Stromal cell of bone marrow (primary cell): Measurements from ENCODE around the gene NCAPG2.

Experiments
- DNase-seq: peaks from one replicate; pipeline ENCODE4 v3.0.0-alpha.2; 2012; ENCODE audit warnings: low read depth

NCAPG2 gene

GRCh38 chr7:158733220-158733519 lies 28.6 kb upstream of the NCAPG2 start:
- no peak for DNase-seq

GRCh38 chr7:158732494-158733219 lies 28.1 kb upstream of the NCAPG2 start:
- no peak for DNase-seq

- no peak for DNase-seq
These were observed 27.2 kb upstream of the NCAPG2 start for GRCh38 chr7:158731761-158732160.

- no peak for DNase-seq
These were observed 26.1 kb upstream of the NCAPG2 start for GRCh38 chr7:158730383-158731346.

- DNase-seq: no peak
These were observed 25.2 kb upstream of the NCAPG2 start for GRCh38 chr7:158729646-158730382.

GRCh38 chr7:158728911-158729645 lies 24.5 kb upstream of the NCAPG2 start:
- no peak for DNase-seq

GRCh38 chr7:158727690-158728089 lies 23.1 kb upstream of the NCAPG2 start:
- DNase-seq: no peak

GRCh38 chr7:158726277-158726807 lies 21.7 kb upstream of the NCAPG2 start:
- DNase-seq: no peak

- DNase-seq: no peak
These were observed 20.8 kb upstream of the NCAPG2 start for GRCh38 chr7:158725506-158725800.

- DNase-seq: no peak
These were observed 20.3 kb upstream of the NCAPG2 start for GRCh38 chr7:158724658-158725505.

GRCh38 chr7:158723714-158724385 lies 19.2 kb upstream of the NCAPG2 start:
- no peak for DNase-seq

GRCh38 chr7:158723266-158723665 lies 18.7 kb upstream of the NCAPG2 start:
- no peak for DNase-seq

- no peak for DNase-seq
These were observed 18.1 kb upstream of the NCAPG2 start for GRCh38 chr7:158722574-158723237.

- no peak for DNase-seq
These were observed 15.5 kb upstream of the NCAPG2 start for GRCh38 chr7:158720112-158720511.

- DNase-seq: no peak
These were observed 12.2 kb upstream of the NCAPG2 start for GRCh38 chr7:158716802-158717201.

GRCh38 chr7:158710651-158711102 lies 6.1 kb upstream of the NCAPG2 start:
- peak; percentile 74 for DNase-seq

GRCh38 chr7:158707610-158708009 lies 3.0 kb upstream of the NCAPG2 start:
- no peak for DNase-seq

GRCh38 chr7:158706710-158707590 lies 2.3 kb upstream of the NCAPG2 start:
- DNase-seq: no peak

GRCh38 chr7:158706273-158706704 lies 1.7 kb upstream of the NCAPG2 start:
- no peak for DNase-seq
